ENCODE data around the gene METTL9. TPM values are rescaled to one million over a fixed set of nuclear protein-coding genes. Genes with fewer than 3 reads are reported as not detected.

The METTL9 gene
- total RNA-seq, 2 donors from 2014 or later = 98.6 to 100 TPM

GRCh38 chr16:21643785-21644184, 44.4 kb downstream of the METTL9 start:
- ATAC-seq (ENCODE audit: insufficient number of reproducible peaks, low FRiP score, low read depth) (no peak), DNase-seq (ENCODE audit: low spot score) (no peak)
- Histone ChIP-seq H3K9me3 (no peaks in the 10 kb centered on the region), H3K4me3 (no peak overlapping the region), H3K36me3 (no peaks in the 10 kb centered on the region), H3K4me1 (ENCODE audit: control insufficient read depth in 1 of 2, low read depth in 2 of 2) (peaks cover 12 to 15% of the 10 kb centered on the region in 2 donors), H3K27me3 (replicated peaks; ENCODE audit: insufficient read depth) (no peaks in the 10 kb centered on the region), H3K27ac (no peak overlapping the region)
- no peak for TF ChIP-seq CTCF (IDR thresholded peaks at IDR 0.05)

GRCh38 chr16:21644674-21645073, 45.3 kb downstream of the METTL9 start:
- Histone ChIP-seq H3K4me1 (ENCODE audit: control insufficient read depth in 1 of 2, low read depth in 2 of 2) (peaks cover 12 to 15% of the 10 kb centered on the region in 2 donors), H3K27ac (peak overlapping the region in 1 of 2 donors; percentile 11), H3K9me3 (no peaks in the 10 kb centered on the region), H3K36me3 (no peaks in the 10 kb centered on the region), H3K27me3 (replicated peaks; ENCODE audit: insufficient read depth) (no peaks in the 10 kb centered on the region), H3K4me3 (peak overlapping the region; percentile 59)
- no peak for DNase-seq (ENCODE audit: low spot score)
- no peak for ATAC-seq (ENCODE audit: insufficient number of reproducible peaks, low FRiP score, low read depth)
- no peak for TF ChIP-seq CTCF (IDR thresholded peaks at IDR 0.05)

- Histone ChIP-seq H3K36me3 (no peaks in the 10 kb centered on the region), H3K4me1 (ENCODE audit: control insufficient read depth in 1 of 2, low read depth in 2 of 2) (peaks cover 12 to 15% of the 10 kb centered on the region in 2 donors), H3K27me3 (replicated peaks; ENCODE audit: insufficient read depth) (no peaks in the 10 kb centered on the region), H3K27ac (peak overlapping the region in 1 of 2 donors; percentile 11), H3K9me3 (no peaks in the 10 kb centered on the region), H3K4me3 (peak overlapping the region; percentile 59)
- DNase-seq (ENCODE audit: low spot score) (no peak), ATAC-seq (ENCODE audit: insufficient number of reproducible peaks, low FRiP score, low read depth) (no peak)
- no peak for TF ChIP-seq CTCF (IDR thresholded peaks at IDR 0.05)
Measured at GRCh38 chr16:21645261-21645721, 45.9 kb downstream of the METTL9 start.

- Histone ChIP-seq H3K4me3 (peak overlapping the region; percentile 59), H3K27me3 (replicated peaks; ENCODE audit: insufficient read depth) (no peaks in the 10 kb centered on the region), H3K4me1 (ENCODE audit: control insufficient read depth in 1 of 2, low read depth in 2 of 2) (peaks cover 11 to 15% of the 10 kb centered on the region in 2 donors), H3K27ac (no peak overlapping the region), H3K36me3 (no peaks in the 10 kb centered on the region), H3K9me3 (no peaks in the 10 kb centered on the region)
- TF ChIP-seq CTCF (IDR thresholded peaks at IDR 0.05) = no peak
- DNase-seq (ENCODE audit: low spot score) = no peak
- no peak for ATAC-seq (ENCODE audit: insufficient number of reproducible peaks, low FRiP score, low read depth)
Measured at GRCh38 chr16:21646091-21646490, 46.7 kb downstream of the METTL9 start.

- TF ChIP-seq CTCF (IDR thresholded peaks at IDR 0.05) = no peak
- H3K4me1 ChIP-seq (ENCODE audit: control insufficient read depth in 1 of 2, low read depth in 2 of 2) = peaks cover 9 to 10% of the 10 kb centered on the region in 2 donors
- H3K27ac ChIP-seq = no peak overlapping the region
Measured at GRCh38 chr16:21646721-21647561, 47.6 kb downstream of the METTL9 start.

More at GRCh38 chr16:21646721-21647561, 47.6 kb downstream of the METTL9 start:
- ATAC-seq (ENCODE audit: insufficient number of reproducible peaks, low FRiP score, low read depth) (no peak), DNase-seq (ENCODE audit: low spot score) (no peak)
- H3K36me3 ChIP-seq = no peaks in the 10 kb centered on the region
- H3K4me3 ChIP-seq = no peak overlapping the region
- H3K9me3 ChIP-seq = no peaks in the 10 kb centered on the region
- no peaks in the 10 kb centered on the region for H3K27me3 ChIP-seq (replicated peaks; ENCODE audit: insufficient read depth)
